Hippocampal formation (tissue), 2 donors: ENCODE data around the gene CUL9.

ENCODE experiments used
- DNase-seq, 2 donors: peaks; one replicate each; lab custom pipeline; 2025; lab: John Stamatoyannopoulos, UW

Gene CUL9

GRCh38 chr6:43256670-43257366 is 74.8 kb downstream of the CUL9 start:
- DNase-seq, result no peak

- no peak for DNase-seq
These were observed 75.6 kb downstream of the CUL9 start for GRCh38 chr6:43257367-43258145.

- no peak for DNase-seq
These were observed 76.2 kb downstream of the CUL9 start for GRCh38 chr6:43258180-43258579.

GRCh38 chr6:43258807-43259686 is 77.1 kb downstream of the CUL9 start:
- DNase-seq, result no peak

GRCh38 chr6:43260791-43261190 is 78.8 kb downstream of the CUL9 start:
- DNase-seq, result no peak

GRCh38 chr6:43261198-43261597 is 79.2 kb downstream of the CUL9 start:
- no peak for DNase-seq

- no peak for DNase-seq
These were observed 80.2 kb downstream of the CUL9 start for GRCh38 chr6:43262000-43262779.

GRCh38 chr6:43262780-43263313 is 80.9 kb downstream of the CUL9 start:
- DNase-seq, result no peak

GRCh38 chr6:43263314-43264178 is 81.5 kb downstream of the CUL9 start:
- DNase-seq, result peak in 1 of 2 donors; percentile 32

- DNase-seq, result no peak
These were observed 82.7 kb downstream of the CUL9 start for GRCh38 chr6:43264599-43265145.

GRCh38 chr6:43265564-43265963 is 83.6 kb downstream of the CUL9 start:
- no peak for DNase-seq

- no peak for DNase-seq
These were observed 85.8 kb downstream of the CUL9 start for GRCh38 chr6:43267619-43268354.

- peak; percentile 54 to 71 for DNase-seq
These were observed 86.3 kb downstream of the CUL9 start for GRCh38 chr6:43268355-43268700.

- DNase-seq, result no peak
These were observed 86.8 kb downstream of the CUL9 start for GRCh38 chr6:43268782-43269272.

- no peak for DNase-seq
These were observed 87.4 kb downstream of the CUL9 start for GRCh38 chr6:43269273-43270007.

GRCh38 chr6:43271103-43271815 is 89.3 kb downstream of the CUL9 start:
- DNase-seq, result no peak

- no peak for DNase-seq
These were observed 89.9 kb downstream of the CUL9 start for GRCh38 chr6:43271944-43272343.

GRCh38 chr6:43273707-43274106 is 91.7 kb downstream of the CUL9 start:
- no peak for DNase-seq
